HepG2 (cell line): ENCODE measurements around the gene GSDME. TPM values are rescaled to one million over a fixed set of nuclear protein-coding genes. Genes with fewer than 3 reads are reported as not detected.

Source experiments
- ATAC-seq: fragments of 200-7000 bp; cut with Tn5 transposase; 3 replicates; pipeline ENCODE4 v1.9.1; 2020; ENCODE audit warnings: mild to moderate bottlenecking, moderate library complexity
- BruUV-seq: library from RNA; stranded (reverse); fragments of 400-500 nt; replicated peaks from 2 replicates; lab custom pipeline; 2021; lab: Mats Ljungman, UMichigan
- CTCF ChIA-PET: fragments of 300-600 bp; formaldehyde crosslinking; extraction: SDS; loops from one replicate; lab custom pipeline; 2021; ENCODE audit warnings: low total read pairs, inconsistent platforms, low intra/inter-chr PET ratio; lab: Yijun Ruan, JAX
- POLR2A ChIA-PET: fragments of 350-600 bp; sonication (Branson Sonifier 250); formaldehyde crosslinking; loops from one replicate; lab custom pipeline; 2020; ENCODE audit warnings: antibody characterized with exemption, inconsistent platforms; lab: Yijun Ruan, JAX
- DNase-seq: peaks from one replicate; pipeline ENCODE4 v3.0.0-alpha.2; 2015; ENCODE audit warnings: low spot score
- FAIRE-seq: peaks from 3 replicates; lab custom pipeline; 2011; peaks lifted over from hg19 to GRCh38; lab: Jason Lieb, UNC
- H2AFZ ChIP-seq: one replicate; pipeline ENCODE4 v1.6.1; 2011; ENCODE audit warnings: low read length, inconsistent platforms
- H3K27ac ChIP-seq: fragments of 300-600 bp; 3 replicates; pipeline ENCODE4 v1.8.0; 2011; ENCODE audit warnings: mixed run types, mild to moderate bottlenecking, mixed read lengths, low read length, inconsistent platforms; ENCODE audit not compliant: insufficient read depth; ENCODE audit errors: extremely low read length
- H3K27me3 ChIP-seq, 2 experiments: fragments of 200-600 bp in 1 of 2; 2 replicates in 1 of 2; 3 replicates in 1 of 2; pipeline versions ENCODE4 v1.6.0 to v1.8.0; 2011; ENCODE audit warnings: low read length in 2 of 2, mild to moderate bottlenecking in 2 of 2, moderate library complexity in 2 of 2, inconsistent platforms in 1 of 2; ENCODE audit not compliant: insufficient read depth in 2 of 2, control insufficient read depth in 1 of 2
- H3K36me3 ChIP-seq, 2 experiments: fragments of 200-600 bp in 1 of 2; replicated peaks in 1 of 2; 2 replicates in 1 of 2; 3 replicates in 1 of 2; pipeline versions ENCODE4 v1.5.1 to v1.8.0; 2011; ENCODE audit warnings: low read length in 2 of 2, inconsistent platforms in 1 of 2; ENCODE audit not compliant: insufficient read depth in 2 of 2, control insufficient read depth in 1 of 2
- H3K4me1 ChIP-seq: 2 replicates; pipeline ENCODE4 v1.5.1; 2012; ENCODE audit warnings: low read length, inconsistent platforms; ENCODE audit not compliant: insufficient read depth
- H3K4me2 ChIP-seq: 2 replicates; pipeline ENCODE4 v1.6.0; 2011; ENCODE audit warnings: low read depth, low read length, inconsistent platforms
- H3K4me3 ChIP-seq, 3 experiments: fragments of 200-600 bp in 1 of 3; sonication (generic), shearing (Covaris generic) in 1 of 3; replicated peaks in 1 of 3; 2 replicates each; pipeline ENCODE4 v1.5.1; 2011 to 2016; ENCODE audit warnings: low read length in 3 of 3, inconsistent platforms in 2 of 3, low read depth in 2 of 3, mild to moderate bottlenecking in 2 of 3, control low read depth in 1 of 3, mixed read lengths in 1 of 3; ENCODE audit not compliant: insufficient read depth in 1 of 3
- H3K79me2 ChIP-seq: one replicate; pipeline ENCODE4 v1.6.1; 2011; ENCODE audit warnings: low read length, inconsistent platforms; ENCODE audit not compliant: insufficient read depth
- H3K9ac ChIP-seq: 2 replicates; pipeline ENCODE4 v1.6.0; 2011; ENCODE audit warnings: mild to moderate bottlenecking, low read depth, low read length, inconsistent platforms; ENCODE audit not compliant: insufficient read depth
- H3K9me3 ChIP-seq: 2 replicates; pipeline ENCODE4 v1.5.1; 2012; ENCODE audit warnings: mild to moderate bottlenecking, low read length
- H4K20me1 ChIP-seq: 2 replicates; pipeline ENCODE4 v1.6.0; 2011; ENCODE audit warnings: inconsistent platforms, mild to moderate bottlenecking, low read length, moderate library complexity; ENCODE audit not compliant: insufficient read depth
- CBX2 ChIP-seq, 2 experiments: fragments of 200-600 bp in 1 of 2; sonication (generic); formaldehyde crosslinking in 1 of 2; IDR thresholded peaks; 2 replicates each; pipeline versions ENCODE4 v1.7.0 to v1.8.1; 2018 to 2022; ENCODE audit warnings: low read depth in 2 of 2, low read length in 1 of 2, mild to moderate bottlenecking in 1 of 2, missing genetic modification reagents in 1 of 2
- GMEB1 ChIP-seq: sonication (generic); formaldehyde crosslinking; IDR thresholded peaks from 2 replicates; pipeline ENCODE4 v1.5.1; 2020; ENCODE audit warnings: missing genetic modification reagents, mild to moderate bottlenecking, borderline replicate concordance
- KDM2A ChIP-seq: sonication (generic); formaldehyde crosslinking; IDR thresholded peaks from 2 replicates; pipeline ENCODE4 v1.4.0; 2020; ENCODE audit warnings: low read depth, missing genetic modification reagents, borderline replicate concordance
- KLF15 ChIP-seq: sonication (generic); formaldehyde crosslinking; IDR thresholded peaks from 2 replicates; pipeline ENCODE4 v1.8.1; 2023; ENCODE audit warnings: borderline replicate concordance, mild to moderate bottlenecking, inconsistent platforms, missing genetic modification reagents, mixed read lengths
- NCOR1 ChIP-seq: fragments of 200-600 bp; sonication (generic); IDR thresholded peaks from 2 replicates; pipeline ENCODE4 v1.7.0; 2017; ENCODE audit warnings: antibody characterized with exemption, low read length, borderline replicate concordance
- ZNF383 ChIP-seq: sonication (generic); formaldehyde crosslinking; IDR thresholded peaks from 2 replicates; pipeline ENCODE4 v1.4.0; 2020; ENCODE audit warnings: missing genetic modification reagents, mild to moderate bottlenecking, borderline replicate concordance
- WGBS: methylation state at CpG from one replicate; pipeline ENCODE4 v1.1.6; 2017; ENCODE audit warnings: low lambda C conversion rate; 5-methylcytosine and 5-hydroxymethylcytosine counted together
- in situ Hi-C: cut with HindIII; loops from 2 replicates; pipeline ENCODE4 v1.10.0; 2017; ENCODE audit warnings: low pct_unique_long_range_greater_than_20kb; ENCODE audit not compliant: extremely low pct_ligation_motif_present
- intact Hi-C: fragments of 100-400 bp; cut with micrococcal nuclease; formaldehyde crosslinking; loops from one replicate; pipeline ENCODE4 v1.10.0; 2022; ENCODE audit not compliant: unreplicated experiment
- polyA plus RNA-seq, 8 experiments: library from polyadenylated mRNA; depleted of rRNA in 3 of 8; stranded (reverse) in 7 of 8; unstranded in 1 of 8; fragments of >200 nt; fragmentation: Illumina TruSeq in 4 of 8; extraction: Trizol in 4 of 8; gene quantifications; 2 replicates each; pipeline versions ENCODE4 v1.2.1 to v1.2.3, GENCODE V29; 2011 to 2016; ENCODE audit warnings: low read depth in 4 of 8, missing spikeins in 1 of 8, mixed read lengths in 1 of 8; ENCODE audit not compliant: insufficient read depth in 1 of 8
- total RNA-seq, 5 experiments: library from RNA; depleted of rRNA; stranded (reverse); fragments of >200 nt; fragmentation: Illumina TruSeq; extraction: Trizol; gene quantifications; 2 replicates each; pipeline ENCODE4 v1.2.3, GENCODE V29; 2016; ENCODE audit warnings: low read depth in 1 of 5
- TF ChIP-seq, protein P1 (sequence below): IDR thresholded peaks from 2 replicates; pipeline ENCODE4 v1.6.1; 2016
- TF ChIP-seq, protein P2 (sequence below): sonication (generic); formaldehyde crosslinking; IDR thresholded peaks from 2 replicates; pipeline ENCODE4 v1.5.1; 2020; ENCODE audit warnings: mild to moderate bottlenecking, missing genetic modification reagents, borderline replicate concordance

GSDME gene
- total and polyA plus RNA-seq, 2 of the 13 experiments (the other 11 are each of a cell fraction or from before 2014, with no cell fraction given): 19.2 to 28.2 TPM

- TF ChIP-seq ZNF383 (CRISPR knock-in tag): no peak
- TF ChIP-seq, protein P1, sequence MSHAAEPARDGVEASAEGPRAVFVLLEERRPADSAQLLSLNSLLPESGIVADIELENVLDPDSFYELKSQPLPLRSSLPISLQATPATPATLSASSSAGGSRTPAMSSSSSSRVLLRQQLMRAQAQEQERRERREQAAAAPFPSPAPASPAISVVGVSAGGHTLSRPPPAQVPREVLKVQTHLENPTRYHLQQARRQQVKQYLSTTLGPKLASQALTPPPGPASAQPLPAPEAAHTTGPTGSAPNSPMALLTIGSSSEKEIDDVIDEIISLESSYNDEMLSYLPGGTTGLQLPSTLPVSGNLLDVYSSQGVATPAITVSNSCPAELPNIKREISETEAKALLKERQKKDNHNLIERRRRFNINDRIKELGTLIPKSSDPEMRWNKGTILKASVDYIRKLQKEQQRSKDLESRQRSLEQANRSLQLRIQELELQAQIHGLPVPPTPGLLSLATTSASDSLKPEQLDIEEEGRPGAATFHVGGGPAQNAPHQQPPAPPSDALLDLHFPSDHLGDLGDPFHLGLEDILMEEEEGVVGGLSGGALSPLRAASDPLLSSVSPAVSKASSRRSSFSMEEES: no peak
- TF ChIP-seq CBX2 (IDR thresholded peaks at IDR 0.05; ENCODE audit: low read depth, low read length): no peak
- no peak for TF ChIP-seq CBX2 (CRISPR knock-in tag; IDR thresholded peaks at IDR 0.05; ENCODE audit: low read depth)
- no peak for TF ChIP-seq NCOR1
- TF ChIP-seq, protein P2, sequence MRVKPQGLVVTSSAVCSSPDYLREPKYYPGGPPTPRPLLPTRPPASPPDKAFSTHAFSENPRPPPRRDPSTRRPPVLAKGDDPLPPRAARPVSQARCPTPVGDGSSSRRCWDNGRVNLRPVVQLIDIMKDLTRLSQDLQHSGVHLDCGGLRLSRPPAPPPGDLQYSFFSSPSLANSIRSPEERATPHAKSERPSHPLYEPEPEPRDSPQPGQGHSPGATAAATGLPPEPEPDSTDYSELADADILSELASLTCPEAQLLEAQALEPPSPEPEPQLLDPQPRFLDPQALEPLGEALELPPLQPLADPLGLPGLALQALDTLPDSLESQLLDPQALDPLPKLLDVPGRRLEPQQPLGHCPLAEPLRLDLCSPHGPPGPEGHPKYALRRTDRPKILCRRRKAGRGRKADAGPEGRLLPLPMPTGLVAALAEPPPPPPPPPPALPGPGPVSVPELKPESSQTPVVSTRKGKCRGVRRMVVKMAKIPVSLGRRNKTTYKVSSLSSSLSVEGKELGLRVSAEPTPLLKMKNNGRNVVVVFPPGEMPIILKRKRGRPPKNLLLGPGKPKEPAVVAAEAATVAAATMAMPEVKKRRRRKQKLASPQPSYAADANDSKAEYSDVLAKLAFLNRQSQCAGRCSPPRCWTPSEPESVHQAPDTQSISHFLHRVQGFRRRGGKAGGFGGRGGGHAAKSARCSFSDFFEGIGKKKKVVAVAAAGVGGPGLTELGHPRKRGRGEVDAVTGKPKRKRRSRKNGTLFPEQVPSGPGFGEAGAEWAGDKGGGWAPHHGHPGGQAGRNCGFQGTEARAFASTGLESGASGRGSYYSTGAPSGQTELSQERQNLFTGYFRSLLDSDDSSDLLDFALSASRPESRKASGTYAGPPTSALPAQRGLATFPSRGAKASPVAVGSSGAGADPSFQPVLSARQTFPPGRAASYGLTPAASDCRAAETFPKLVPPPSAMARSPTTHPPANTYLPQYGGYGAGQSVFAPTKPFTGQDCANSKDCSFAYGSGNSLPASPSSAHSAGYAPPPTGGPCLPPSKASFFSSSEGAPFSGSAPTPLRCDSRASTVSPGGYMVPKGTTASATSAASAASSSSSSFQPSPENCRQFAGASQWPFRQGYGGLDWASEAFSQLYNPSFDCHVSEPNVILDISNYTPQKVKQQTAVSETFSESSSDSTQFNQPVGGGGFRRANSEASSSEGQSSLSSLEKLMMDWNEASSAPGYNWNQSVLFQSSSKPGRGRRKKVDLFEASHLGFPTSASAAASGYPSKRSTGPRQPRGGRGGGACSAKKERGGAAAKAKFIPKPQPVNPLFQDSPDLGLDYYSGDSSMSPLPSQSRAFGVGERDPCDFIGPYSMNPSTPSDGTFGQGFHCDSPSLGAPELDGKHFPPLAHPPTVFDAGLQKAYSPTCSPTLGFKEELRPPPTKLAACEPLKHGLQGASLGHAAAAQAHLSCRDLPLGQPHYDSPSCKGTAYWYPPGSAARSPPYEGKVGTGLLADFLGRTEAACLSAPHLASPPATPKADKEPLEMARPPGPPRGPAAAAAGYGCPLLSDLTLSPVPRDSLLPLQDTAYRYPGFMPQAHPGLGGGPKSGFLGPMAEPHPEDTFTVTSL (CRISPR knock-in tag): no peak
- TF ChIP-seq GMEB1: no peak
- TF ChIP-seq KLF15 (CRISPR knock-in tag): no peak
- TF ChIP-seq KDM2A (CRISPR knock-in tag): no peak
- Histone ChIP-seq H3K36me3 (peaks cover 4 to 21% of the 10 kb centered on the region in 2 experiments; a peak in 4 of 5 replicates), H3K79me2 (no peaks in the 10 kb centered on the region), H3K4me3 (no peak overlapping the region), H4K20me1 (no peaks in the 10 kb centered on the region), H2AFZ (no peak overlapping the region), H3K4me1 (peaks cover 20% of the 10 kb centered on the region), H3K27me3 (no peaks in the 10 kb centered on the region), H3K27ac (no peak overlapping the region), H3K4me2 (no peak overlapping the region), H3K9ac (no peak overlapping the region), H3K9me3 (no peaks in the 10 kb centered on the region)
- in situ Hi-C loops (no loop called here), intact Hi-C loops (no loop called here)
- ChIA-PET CTCF (no interaction called here), POLR2A (no interaction called here)
- WGBS: 98% methylated on average over 6 of the region's 6 CpGs
- DNase-seq: no peak
- no peak for FAIRE-seq
- ATAC-seq: no peak
- BruUV-seq: no TSS peak
Observed at GRCh38 chr7:24800073-24800472, 42.8 kb upstream of the GSDME start.
